KMS-11 (cell line): ENCODE measurements around the gene FOXRED2.

Experiments used
- H2AFZ ChIP-seq: fragments of 200-600 bp; sonication (generic); 2 replicates; pipeline ENCODE4 v1.6.1; 2016; ENCODE audit warnings: antibody characterized with exemption, mixed run types, low read depth
- H3K27ac ChIP-seq: fragments of 200-600 bp; sonication (generic); 2 replicates; pipeline ENCODE4 v1.6.1; 2016; ENCODE audit warnings: mild to moderate bottlenecking, mixed run types
- H3K27me3 ChIP-seq: fragments of 200-600 bp; sonication (generic); 2 replicates; pipeline ENCODE4 v1.6.1; 2017; ENCODE audit warnings: mild to moderate bottlenecking, low read depth, mixed run types, moderate library complexity; ENCODE audit not compliant: insufficient read depth
- H3K36me3 ChIP-seq: fragments of 200-600 bp; sonication (generic); 2 replicates; pipeline ENCODE4 v1.6.1; 2017; ENCODE audit warnings: mild to moderate bottlenecking, mixed run types; ENCODE audit not compliant: insufficient read depth
- H3K4me1 ChIP-seq: fragments of 200-600 bp; sonication (generic); 2 replicates; pipeline ENCODE4 v1.6.1; 2016; ENCODE audit warnings: mild to moderate bottlenecking, low read depth, mixed run types; ENCODE audit not compliant: poor library complexity, severe bottlenecking
- H3K4me2 ChIP-seq: fragments of 200-600 bp; sonication (generic); 2 replicates; pipeline ENCODE4 v1.7.0; 2016; ENCODE audit warnings: mild to moderate bottlenecking, mixed run types
- H3K4me3 ChIP-seq: fragments of 200-600 bp; sonication (generic); IDR thresholded peaks from 2 replicates; pipeline ENCODE4 v1.6.1; 2017; ENCODE audit warnings: low read depth, low read length, mixed read lengths; ENCODE audit not compliant: insufficient read depth
- H3K79me2 ChIP-seq: fragments of 200-600 bp; sonication (generic); 2 replicates; pipeline ENCODE4 v1.6.1; 2016; ENCODE audit warnings: low read depth, mixed run types; ENCODE audit not compliant: insufficient read depth
- H3K9ac ChIP-seq: fragments of 200-600 bp; sonication (generic); 2 replicates; pipeline ENCODE4 v1.6.1; 2016; ENCODE audit warnings: mild to moderate bottlenecking, mixed run types
- H4K20me1 ChIP-seq: fragments of 200-600 bp; sonication (generic); 2 replicates; pipeline ENCODE4 v1.6.1; 2016; ENCODE audit warnings: mild to moderate bottlenecking, mixed run types; ENCODE audit not compliant: insufficient read depth
- TF ChIP-seq, protein P1 (sequence below): fragments of 200-600 bp; sonication (generic); conservative IDR thresholded peaks from 2 replicates; pipeline ENCODE4 v1.6.1; 2017; ENCODE audit warnings: low read depth, mild to moderate bottlenecking, antibody characterized with exemption, low read length, moderate library complexity, mixed read lengths

The FOXRED2 gene

DNA sequence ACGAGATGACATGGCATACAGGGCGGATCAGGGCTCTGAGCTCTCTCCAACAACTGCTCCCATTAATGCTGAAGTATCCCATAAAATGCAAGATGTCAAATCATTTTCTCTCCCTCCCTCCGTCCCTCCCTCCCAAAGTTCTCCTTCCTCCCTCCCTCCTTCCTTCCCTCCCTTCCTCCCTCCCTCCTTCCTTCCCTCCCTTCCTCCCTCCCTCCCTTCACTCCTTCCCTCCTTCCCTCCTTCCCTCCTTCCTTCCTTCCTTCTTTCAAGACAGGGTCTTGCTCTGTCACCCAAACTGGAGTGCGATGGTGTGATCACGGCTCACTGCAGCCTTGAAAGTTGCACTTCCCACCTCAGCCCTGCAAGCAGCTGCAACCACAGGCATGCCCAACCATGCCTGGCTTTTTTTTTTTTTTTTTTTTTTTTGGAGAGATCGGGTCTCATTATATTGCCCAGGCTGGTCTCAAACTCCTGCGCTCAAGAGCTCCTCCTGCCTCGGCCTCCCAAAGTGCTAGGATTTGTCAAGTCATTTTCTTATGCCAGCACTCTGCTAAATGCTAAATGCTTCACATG is 63.6 kb downstream of the FOXRED2 start:
- Histone ChIP-seq H2AFZ (no peak overlapping the region), H3K4me1 (peaks cover 43% of the 10 kb centered on the region), H3K79me2 (no peaks in the 10 kb centered on the region), H3K4me3 (no peak overlapping the region), H3K4me2 (peak overlapping the region; percentile 27; the same call in 1 of the 2 replicates), H3K36me3 (no peaks in the 10 kb centered on the region), H3K27ac (no peak overlapping the region), H4K20me1 (no peaks in the 10 kb centered on the region), H3K27me3 (no peaks in the 10 kb centered on the region), H3K9ac (no peak overlapping the region)
- TF ChIP-seq, protein P1, sequence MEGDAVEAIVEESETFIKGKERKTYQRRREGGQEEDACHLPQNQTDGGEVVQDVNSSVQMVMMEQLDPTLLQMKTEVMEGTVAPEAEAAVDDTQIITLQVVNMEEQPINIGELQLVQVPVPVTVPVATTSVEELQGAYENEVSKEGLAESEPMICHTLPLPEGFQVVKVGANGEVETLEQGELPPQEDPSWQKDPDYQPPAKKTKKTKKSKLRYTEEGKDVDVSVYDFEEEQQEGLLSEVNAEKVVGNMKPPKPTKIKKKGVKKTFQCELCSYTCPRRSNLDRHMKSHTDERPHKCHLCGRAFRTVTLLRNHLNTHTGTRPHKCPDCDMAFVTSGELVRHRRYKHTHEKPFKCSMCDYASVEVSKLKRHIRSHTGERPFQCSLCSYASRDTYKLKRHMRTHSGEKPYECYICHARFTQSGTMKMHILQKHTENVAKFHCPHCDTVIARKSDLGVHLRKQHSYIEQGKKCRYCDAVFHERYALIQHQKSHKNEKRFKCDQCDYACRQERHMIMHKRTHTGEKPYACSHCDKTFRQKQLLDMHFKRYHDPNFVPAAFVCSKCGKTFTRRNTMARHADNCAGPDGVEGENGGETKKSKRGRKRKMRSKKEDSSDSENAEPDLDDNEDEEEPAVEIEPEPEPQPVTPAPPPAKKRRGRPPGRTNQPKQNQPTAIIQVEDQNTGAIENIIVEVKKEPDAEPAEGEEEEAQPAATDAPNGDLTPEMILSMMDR: no peak

DNA sequence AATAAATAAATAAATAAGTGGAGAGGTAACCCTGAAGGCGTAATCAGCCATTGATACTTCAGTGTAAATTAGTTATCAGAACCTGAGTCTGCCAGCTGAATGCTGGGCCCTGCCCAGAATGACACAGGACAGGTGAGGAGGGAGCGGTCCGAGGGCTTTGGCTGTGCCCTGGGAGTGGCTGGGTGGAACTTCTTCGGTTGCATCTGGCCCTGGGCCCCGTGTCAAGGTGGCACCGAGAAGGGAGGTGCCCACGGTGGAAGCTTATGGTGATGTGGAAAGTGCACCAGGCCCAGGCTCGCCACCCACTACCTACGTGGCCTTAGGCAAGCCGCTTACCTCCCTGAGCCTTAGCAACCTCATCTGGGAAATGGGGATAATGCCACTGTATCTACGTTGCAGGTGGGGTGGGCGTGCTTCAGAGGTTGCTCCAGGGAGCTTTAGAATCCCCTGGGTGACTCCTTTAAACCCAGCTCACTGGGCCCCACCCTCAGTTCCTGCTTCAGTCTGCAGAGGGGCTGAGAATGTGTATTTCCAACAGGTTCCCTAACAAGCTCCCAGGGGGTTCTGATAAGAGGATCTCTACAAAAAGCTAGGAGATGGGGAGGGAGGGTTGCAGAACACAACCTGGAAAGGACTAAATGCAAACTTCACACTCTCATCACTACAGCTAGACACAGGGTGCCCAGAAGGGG is 64.2 kb downstream of the FOXRED2 start:
- H3K36me3 ChIP-seq: no peaks in the 10 kb centered on the region
- no peaks in the 10 kb centered on the region for H3K79me2 ChIP-seq
- H3K4me3 ChIP-seq: no peak overlapping the region
- no peaks in the 10 kb centered on the region for H3K27me3 ChIP-seq
- no peak overlapping the region for H3K9ac ChIP-seq
- peak overlapping the region; percentile 27; the same call in 1 of the 2 replicates for H3K4me2 ChIP-seq
- TF ChIP-seq, protein P1: no peak
- no peak overlapping the region for H2AFZ ChIP-seq
- H3K4me1 ChIP-seq: peaks cover 37% of the 10 kb centered on the region
- H4K20me1 ChIP-seq: no peaks in the 10 kb centered on the region
- H3K27ac ChIP-seq: no peak overlapping the region

DNA sequence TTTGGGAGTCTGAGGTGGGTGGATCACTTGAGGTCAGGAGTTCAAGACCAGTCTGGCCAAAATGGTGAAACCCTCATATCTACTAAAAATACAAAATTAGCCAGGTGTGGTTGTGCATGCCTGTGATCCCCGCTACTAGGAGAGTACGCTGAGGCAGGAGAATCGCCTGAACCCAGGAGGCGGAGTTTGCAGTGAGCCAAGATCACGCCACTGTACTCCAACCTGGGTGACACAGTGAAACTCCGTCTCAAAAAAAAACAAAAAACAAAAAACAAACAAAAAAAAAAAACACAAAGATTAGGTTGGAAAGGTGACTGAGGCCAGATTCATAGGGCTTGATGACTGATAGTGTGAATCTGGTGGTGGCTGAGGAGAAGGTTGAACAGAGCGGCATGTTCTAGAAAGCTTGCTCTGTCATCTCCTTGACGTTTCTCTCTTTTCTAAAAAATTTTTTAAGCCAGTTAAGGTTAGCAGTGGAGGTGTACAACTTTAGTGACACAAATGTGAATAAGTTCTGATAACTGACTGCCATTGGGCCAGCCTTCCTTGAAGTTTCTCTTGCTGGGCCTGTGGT is 66.3 kb downstream of the FOXRED2 start:
- Histone ChIP-seq H3K27me3 (no peaks in the 10 kb centered on the region), H2AFZ (no peak overlapping the region), H3K9ac (no peak overlapping the region), H3K4me1 (peaks cover 46% of the 10 kb centered on the region), H3K36me3 (no peaks in the 10 kb centered on the region), H3K4me3 (no peak overlapping the region), H4K20me1 (no peaks in the 10 kb centered on the region), H3K79me2 (no peaks in the 10 kb centered on the region), H3K4me2 (no peak overlapping the region), H3K27ac (no peak overlapping the region)
- TF ChIP-seq, protein P1: no peak

DNA sequence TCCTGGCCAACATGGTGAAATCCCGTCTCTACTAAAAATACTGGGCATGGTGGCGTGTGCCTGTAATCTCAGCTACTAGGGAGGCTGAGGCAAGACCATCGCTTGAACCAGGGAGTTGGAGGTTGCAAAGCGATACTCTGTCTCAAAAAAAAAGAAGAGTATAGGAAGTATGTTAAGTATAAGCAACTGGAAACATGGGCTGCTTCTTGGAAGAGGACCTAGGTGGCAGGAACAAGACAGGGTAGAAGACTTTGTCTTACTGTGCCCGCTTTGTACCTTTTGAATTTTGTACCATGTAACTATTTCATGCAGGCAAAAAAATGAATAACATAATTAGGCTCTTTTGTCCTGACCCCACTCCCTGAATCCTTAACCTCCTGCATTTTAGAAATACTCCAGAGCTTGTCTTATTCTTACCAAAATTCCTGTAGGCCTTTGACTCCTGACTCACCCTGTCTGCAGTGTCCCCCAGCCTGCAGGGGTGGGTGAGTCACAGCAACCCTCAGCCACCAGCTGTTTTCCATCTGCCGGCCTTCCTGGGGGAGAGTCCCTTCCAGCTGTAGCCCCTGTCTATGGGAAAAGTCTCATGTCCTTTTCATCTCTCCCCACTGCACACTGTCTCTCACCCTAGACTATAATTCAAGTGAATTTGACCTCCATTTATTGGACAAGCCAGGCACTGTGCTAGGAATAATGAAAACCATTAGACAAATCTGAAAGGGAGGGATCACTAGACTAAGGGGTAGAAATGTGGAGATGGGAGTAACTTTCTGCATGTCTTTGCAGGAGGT is 67.2 kb downstream of the FOXRED2 start:
- H3K79me2 ChIP-seq: no peaks in the 10 kb centered on the region

More for the DNA sequence above, 67.2 kb downstream of the FOXRED2 start:
- H3K4me2 ChIP-seq: no peak overlapping the region
- H3K27me3 ChIP-seq: no peaks in the 10 kb centered on the region
- H3K9ac ChIP-seq: no peak overlapping the region
- H3K4me3 ChIP-seq: no peak overlapping the region
- TF ChIP-seq, protein P1: no peak
- H2AFZ ChIP-seq: no peak overlapping the region
- peaks cover 47% of the 10 kb centered on the region for H3K4me1 ChIP-seq
- H3K27ac ChIP-seq: no peak overlapping the region
- H4K20me1 ChIP-seq: no peaks in the 10 kb centered on the region
- H3K36me3 ChIP-seq: no peaks in the 10 kb centered on the region
